HG03039 (cell line): ENCODE data around the gene SNX25.
A peak's percentile ranks its signal among the peaks of the same experiment; 100 is the strongest.
"Not testable (repeated sequence)": the region's sequence is repeated elsewhere in the genome, so short reads cannot be mapped to it uniquely, and the experiment has no call there.

Experiments
- ATAC-seq: cut with Tn5 transposase; IDR thresholded peaks from one replicate; pipeline ENCODE4 v1.9.1; 2021; ENCODE audit warnings: mild to moderate bottlenecking, moderate library complexity; ENCODE audit not compliant: unreplicated experiment

SNX25 gene

GRCh38 chr4:185204238-185204910 is 5.0 kb upstream of the SNX25 start:
- ATAC-seq = no peak

GRCh38 chr4:185205073-185205472 is 4.3 kb upstream of the SNX25 start:
- ATAC-seq = not testable (repeated sequence)

GRCh38 chr4:185205697-185206342 is 3.6 kb upstream of the SNX25 start:
- no peak for ATAC-seq

GRCh38 chr4:185207466-185207865 is 1.9 kb upstream of the SNX25 start:
- ATAC-seq = no peak

- peak; percentile 14 for ATAC-seq
Measured at GRCh38 chr4:185209852-185210101, 379 bp downstream of the SNX25 start.

- peak; percentile 20 for ATAC-seq
Measured at GRCh38 chr4:185210102-185210981, 944 bp downstream of the SNX25 start.

- no peak for ATAC-seq
Measured at GRCh38 chr4:185211035-185211434, 1.6 kb downstream of the SNX25 start.

GRCh38 chr4:185211641-185212040 is 2.2 kb downstream of the SNX25 start:
- ATAC-seq = no peak

- no peak for ATAC-seq
Measured at GRCh38 chr4:185212581-185212980, 3.2 kb downstream of the SNX25 start.

GRCh38 chr4:185213877-185214276 is 4.5 kb downstream of the SNX25 start:
- peak; percentile 22 for ATAC-seq

GRCh38 chr4:185215261-185215660 is 5.9 kb downstream of the SNX25 start:
- no peak for ATAC-seq

GRCh38 chr4:185217408-185217975 is 8.1 kb downstream of the SNX25 start:
- ATAC-seq = no peak

GRCh38 chr4:185218312-185218711 is 8.9 kb downstream of the SNX25 start:
- ATAC-seq = no peak

- peak; percentile 72 for ATAC-seq
Measured at GRCh38 chr4:185219551-185220344, 10.3 kb downstream of the SNX25 start.

GRCh38 chr4:185221491-185221890 is 12.1 kb downstream of the SNX25 start:
- no peak for ATAC-seq

GRCh38 chr4:185221912-185222311 is 12.5 kb downstream of the SNX25 start:
- ATAC-seq = no peak

GRCh38 chr4:185222598-185222997 is 13.2 kb downstream of the SNX25 start:
- no peak for ATAC-seq

GRCh38 chr4:185224597-185224996 is 15.2 kb downstream of the SNX25 start:
- no peak for ATAC-seq

GRCh38 chr4:185225940-185226339 is 16.5 kb downstream of the SNX25 start:
- no peak for ATAC-seq

- no peak for ATAC-seq
Measured at GRCh38 chr4:185227131-185227551, 17.7 kb downstream of the SNX25 start.
